Keratinocyte (primary cell): ENCODE data around the gene LFNG.

ENCODE experiments used
- EZH2 ChIP-seq: IDR thresholded peaks from one replicate; pipeline ENCODE4 v1.6.1; 2012; ENCODE audit warnings: inconsistent platforms, mild to moderate bottlenecking, low read length, moderate library complexity
- TF ChIP-seq, protein P1 (sequence below), 3 experiments: IDR thresholded peaks in 1 of 3; conservative IDR thresholded peaks in 1 of 3; optimal IDR thresholded peaks in 1 of 3; 2 replicates in 2 of 3; 3 replicates in 1 of 3; pipeline versions ENCODE3 to v1.5.1; 2011; ENCODE audit warnings: low read length in 3 of 3, mild to moderate bottlenecking in 3 of 3, moderate library complexity in 2 of 3, control low read depth in 1 of 3, inconsistent platforms in 1 of 3; ENCODE audit not compliant: insufficient read depth in 2 of 3; ENCODE audit errors: extremely low read depth in 1 of 3

DNA sequence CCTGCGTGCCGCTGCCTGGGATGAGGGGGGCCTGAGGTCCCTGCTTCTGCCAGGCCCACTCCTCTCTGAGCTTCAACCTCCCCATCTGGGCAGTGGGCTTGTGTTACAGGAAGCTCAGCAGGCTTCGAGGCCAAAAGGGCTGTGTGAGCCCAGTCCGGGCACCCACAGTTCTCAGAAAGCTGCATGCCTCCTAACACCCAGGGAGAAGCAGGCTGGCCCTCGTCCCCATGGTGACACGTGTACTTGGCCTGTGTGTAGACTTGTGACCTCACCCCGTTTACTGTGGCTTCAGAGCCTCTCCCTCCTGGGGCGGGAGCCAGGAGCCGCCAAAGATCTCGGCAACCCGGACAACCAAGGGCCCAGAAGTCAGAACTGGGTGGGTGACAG, 41.2 kb upstream of the LFNG start:
- no peak for TF ChIP-seq EZH2
- TF ChIP-seq, protein P1, sequence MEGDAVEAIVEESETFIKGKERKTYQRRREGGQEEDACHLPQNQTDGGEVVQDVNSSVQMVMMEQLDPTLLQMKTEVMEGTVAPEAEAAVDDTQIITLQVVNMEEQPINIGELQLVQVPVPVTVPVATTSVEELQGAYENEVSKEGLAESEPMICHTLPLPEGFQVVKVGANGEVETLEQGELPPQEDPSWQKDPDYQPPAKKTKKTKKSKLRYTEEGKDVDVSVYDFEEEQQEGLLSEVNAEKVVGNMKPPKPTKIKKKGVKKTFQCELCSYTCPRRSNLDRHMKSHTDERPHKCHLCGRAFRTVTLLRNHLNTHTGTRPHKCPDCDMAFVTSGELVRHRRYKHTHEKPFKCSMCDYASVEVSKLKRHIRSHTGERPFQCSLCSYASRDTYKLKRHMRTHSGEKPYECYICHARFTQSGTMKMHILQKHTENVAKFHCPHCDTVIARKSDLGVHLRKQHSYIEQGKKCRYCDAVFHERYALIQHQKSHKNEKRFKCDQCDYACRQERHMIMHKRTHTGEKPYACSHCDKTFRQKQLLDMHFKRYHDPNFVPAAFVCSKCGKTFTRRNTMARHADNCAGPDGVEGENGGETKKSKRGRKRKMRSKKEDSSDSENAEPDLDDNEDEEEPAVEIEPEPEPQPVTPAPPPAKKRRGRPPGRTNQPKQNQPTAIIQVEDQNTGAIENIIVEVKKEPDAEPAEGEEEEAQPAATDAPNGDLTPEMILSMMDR (optimal IDR thresholded peaks at IDR 0.05 in 1 of 3, IDR thresholded peaks at IDR 0.05 in 1 of 3, conservative IDR thresholded peaks at IDR 0.05 in 1 of 3; ENCODE audit: extremely low read depth in 1 of 3, insufficient read depth in 2 of 3, low read length in 3 of 3), result no peak
